Activated CD4-positive, alpha-beta T cell treated with anti-CD3 and anti-CD28 coated beads for 1 hour (primary cell): ENCODE data around the gene VAV3.
"Not testable (repeated sequence)": the region's sequence is repeated elsewhere in the genome, so short reads cannot be mapped to it uniquely, and the experiment has no call there.

Source experiments
- DNase-seq: peaks from one replicate; pipeline ENCODE4 v3.0.0-alpha.2; 2020

The VAV3 gene

GRCh38 chr1:107879927-107880326, 85.1 kb downstream of the VAV3 start:
- no peak for DNase-seq

DNA sequence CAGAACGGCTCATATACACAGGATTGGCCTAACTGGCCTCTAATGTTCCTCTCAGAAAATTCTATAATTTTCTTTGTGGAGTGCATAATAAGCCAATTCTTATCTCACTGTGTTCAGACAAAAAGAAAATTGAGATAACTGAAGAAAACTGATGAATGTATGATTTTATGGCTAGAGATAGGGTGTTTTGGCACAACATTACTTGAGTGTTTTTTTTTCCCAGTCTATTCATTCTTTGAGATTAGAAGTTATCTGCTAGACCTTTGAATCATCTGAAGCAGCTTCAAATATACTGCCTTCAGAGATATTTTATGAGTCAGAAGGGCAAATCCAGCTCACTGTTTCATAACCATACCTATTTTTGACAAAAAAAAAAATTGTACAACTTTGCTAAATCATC, 85.6 kb downstream of the VAV3 start:
- DNase-seq: no peak

GRCh38 chr1:107877745-107878144, 87.2 kb downstream of the VAV3 start:
- no peak for DNase-seq

DNA sequence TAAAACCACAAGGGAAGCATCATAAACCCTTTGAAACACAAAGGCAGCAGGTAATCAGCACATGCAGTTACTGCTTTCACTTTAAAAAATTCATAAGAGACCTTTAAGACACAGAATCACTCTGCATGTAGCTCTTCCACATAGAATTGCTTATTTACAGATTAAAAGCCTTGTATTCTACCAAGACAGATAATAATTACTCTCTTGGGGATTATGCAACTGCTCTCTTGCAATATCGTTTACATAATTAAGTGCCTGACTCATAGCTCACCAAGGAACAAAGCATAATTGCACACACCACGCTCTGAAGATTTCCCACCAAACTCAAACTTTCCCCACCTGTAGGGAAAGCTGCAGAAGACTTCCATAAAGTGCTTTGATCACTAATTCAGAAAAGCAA, 87.9 kb downstream of the VAV3 start:
- no peak for DNase-seq

DNA sequence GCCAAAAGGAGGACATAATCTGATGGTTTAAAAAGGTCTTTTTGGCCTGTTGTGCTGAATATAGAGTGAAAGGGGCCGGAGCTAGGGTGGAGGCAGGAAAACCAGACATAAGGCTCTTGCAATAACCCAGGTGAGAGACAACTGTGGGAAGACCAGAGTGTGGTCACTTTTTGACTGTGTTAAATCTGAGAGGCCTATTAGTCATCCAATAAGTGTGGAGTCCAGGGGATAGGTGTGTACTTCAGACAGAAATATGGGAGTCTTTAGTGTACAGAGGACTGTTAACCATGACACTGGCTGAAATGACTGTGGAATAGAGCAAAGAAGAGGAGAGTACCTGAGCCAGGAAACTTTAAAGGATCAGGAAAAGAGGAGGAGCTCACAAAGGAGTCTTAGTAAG, 89.3 kb downstream of the VAV3 start:
- DNase-seq: no peak

DNA sequence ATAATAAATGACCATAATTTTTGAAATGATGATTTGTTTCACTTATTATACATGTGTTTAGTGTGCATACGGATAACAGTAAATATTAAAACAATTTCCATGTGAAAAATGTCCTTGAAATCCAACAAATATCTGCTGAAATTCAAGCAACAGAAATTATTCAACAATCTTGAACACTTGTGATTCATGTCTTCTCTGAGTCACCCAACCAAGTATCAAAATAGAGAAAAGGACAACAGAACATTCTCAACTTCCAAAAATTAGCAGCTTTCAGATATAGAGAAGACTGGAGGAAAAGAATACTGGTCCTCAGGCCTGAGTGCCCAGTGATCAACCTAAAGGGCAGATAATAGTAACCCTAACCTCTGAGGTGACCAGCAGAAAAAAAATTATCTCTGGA, 90.8 kb downstream of the VAV3 start:
- no peak for DNase-seq

DNA sequence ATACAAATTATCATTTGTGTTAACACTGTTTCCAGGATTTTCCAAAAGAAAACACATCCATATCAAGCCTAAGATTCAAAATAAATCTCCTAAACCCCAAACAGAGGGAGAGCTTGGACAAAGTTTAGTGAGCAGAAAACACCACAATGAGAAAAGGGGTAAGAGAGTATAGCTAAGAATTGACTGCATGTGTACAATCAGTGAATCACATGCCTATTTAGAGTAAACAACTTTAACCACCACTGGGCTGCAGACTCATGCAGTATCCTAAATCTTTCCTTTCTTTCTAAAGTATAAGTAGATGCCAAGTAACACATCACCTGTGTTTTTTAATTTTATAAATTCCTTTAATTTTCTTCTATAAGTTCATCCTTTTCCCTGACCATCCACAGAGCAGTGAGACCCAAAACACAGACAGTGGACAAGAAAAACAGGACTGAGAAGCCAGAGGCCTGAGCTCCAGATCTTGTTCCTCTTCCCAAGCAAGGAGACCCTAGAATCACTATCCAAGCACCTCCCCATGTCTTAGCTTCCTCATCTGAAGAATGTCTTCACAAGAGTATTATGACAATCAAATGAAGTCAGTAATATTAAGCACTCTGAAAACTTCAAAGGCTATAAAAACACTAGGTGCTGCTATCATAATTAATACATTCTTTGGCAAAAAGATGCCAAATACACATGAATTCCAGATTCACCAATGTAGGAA, 93.1 kb downstream of the VAV3 start:
- no peak for DNase-seq

- DNase-seq: no peak
These were observed 93.7 kb downstream of the VAV3 start for GRCh38 chr1:107871259-107871658.

DNA sequence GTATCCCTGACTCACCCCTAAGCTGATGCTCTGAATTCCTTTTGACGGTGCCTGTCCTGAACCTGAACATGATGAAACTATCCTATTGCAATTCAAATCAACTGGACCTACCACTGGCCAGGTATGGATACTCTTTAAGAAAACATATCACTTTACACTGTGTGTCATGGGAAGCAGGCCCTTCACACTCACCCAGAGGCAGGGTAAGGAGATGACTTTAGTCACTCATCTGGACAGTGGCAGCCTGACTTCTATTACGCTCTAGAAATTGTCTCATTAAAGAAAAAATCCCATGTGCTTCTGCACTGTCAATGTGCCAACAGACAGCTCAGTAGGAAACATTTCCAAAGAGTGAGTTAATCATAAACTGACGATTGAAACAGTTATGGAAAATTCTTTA, 94.3 kb downstream of the VAV3 start:
- DNase-seq: no peak

- DNase-seq: no peak
These were observed 97.1 kb downstream of the VAV3 start for GRCh38 chr1:107867897-107868296.

DNA sequence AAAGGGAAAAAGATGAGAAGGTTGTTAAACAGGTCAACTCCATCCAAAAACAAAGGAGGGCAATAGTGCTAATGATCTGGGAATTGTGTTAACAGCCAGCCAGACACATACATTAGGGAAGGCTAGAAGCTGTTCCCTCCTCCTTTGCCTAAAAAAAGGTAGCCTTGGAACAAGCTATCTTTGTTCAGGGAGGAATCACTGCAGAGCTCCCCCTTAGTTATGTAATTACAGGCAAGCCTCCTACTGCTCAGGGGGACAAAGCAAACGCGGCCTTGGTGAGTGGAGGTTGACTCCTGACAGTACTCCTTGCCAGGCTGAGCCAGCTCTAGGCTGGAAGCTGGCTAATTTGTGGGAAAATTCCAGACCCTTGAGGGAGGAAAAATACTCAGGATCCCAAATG, 97.6 kb downstream of the VAV3 start:
- no peak for DNase-seq

DNA sequence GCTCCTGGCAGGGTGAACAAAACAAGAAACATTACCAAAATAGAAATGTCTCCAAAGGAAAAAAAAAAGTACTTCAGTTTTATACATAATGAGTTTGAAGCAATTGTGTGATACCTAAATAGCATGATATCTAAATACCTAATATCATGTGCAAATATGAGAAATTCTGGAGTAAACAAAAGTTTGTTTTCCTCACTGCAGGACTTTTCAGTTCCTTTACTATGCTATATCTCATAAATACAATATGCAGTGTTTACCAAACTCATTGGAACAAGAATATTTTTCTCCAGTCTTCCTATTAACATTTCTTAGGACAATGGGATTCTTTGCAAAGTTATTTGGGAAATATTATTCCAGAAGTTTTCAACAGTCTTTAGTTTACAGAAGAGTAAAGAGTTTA, 98.1 kb downstream of the VAV3 start:
- DNase-seq: no peak

GRCh38 chr1:107865627-107866026, 99.4 kb downstream of the VAV3 start:
- no peak for DNase-seq

GRCh38 chr1:107863342-107863741, 101.6 kb downstream of the VAV3 start:
- no peak for DNase-seq

- DNase-seq: no peak
These were observed 102.9 kb downstream of the VAV3 start for GRCh38 chr1:107862064-107862463.

DNA sequence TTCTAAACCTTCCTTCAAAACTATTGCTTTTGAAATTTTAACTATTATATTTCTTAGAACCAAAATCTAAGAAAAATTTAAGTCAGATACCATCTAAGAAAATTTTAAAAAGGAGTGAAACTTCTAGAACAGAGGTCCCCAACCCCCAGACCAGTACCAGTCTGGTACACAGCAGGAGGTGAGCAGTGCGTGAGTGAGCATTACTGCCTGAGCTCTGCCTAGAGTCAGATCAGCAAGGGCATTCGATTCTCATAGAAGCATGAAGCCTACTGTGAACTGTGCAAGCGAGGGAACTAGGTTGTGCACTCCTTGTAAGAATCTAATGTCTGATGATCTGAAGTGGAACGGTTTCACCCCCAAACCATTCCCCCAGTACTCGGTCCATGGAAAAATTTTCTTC, 106.7 kb downstream of the VAV3 start:
- DNase-seq: no peak

DNA sequence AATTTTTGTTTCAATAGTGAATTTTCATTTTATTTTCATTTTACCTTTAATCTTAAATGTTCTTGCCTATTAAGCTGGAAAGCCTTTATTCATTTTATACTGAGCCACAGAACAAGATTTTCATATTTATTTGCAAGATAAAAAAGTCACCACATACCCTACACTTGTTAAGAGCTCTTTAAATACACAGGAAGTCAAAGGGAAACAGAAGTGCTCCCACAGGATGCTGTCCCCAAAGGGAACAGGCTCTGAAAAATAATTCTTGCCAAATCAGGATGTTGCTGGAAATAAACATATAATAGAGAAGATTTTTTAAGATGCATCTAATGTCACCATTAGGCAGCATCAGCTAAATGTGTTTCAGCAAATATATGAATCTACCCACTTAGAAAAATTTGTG, 113.6 kb downstream of the VAV3 start:
- DNase-seq: no peak

DNA sequence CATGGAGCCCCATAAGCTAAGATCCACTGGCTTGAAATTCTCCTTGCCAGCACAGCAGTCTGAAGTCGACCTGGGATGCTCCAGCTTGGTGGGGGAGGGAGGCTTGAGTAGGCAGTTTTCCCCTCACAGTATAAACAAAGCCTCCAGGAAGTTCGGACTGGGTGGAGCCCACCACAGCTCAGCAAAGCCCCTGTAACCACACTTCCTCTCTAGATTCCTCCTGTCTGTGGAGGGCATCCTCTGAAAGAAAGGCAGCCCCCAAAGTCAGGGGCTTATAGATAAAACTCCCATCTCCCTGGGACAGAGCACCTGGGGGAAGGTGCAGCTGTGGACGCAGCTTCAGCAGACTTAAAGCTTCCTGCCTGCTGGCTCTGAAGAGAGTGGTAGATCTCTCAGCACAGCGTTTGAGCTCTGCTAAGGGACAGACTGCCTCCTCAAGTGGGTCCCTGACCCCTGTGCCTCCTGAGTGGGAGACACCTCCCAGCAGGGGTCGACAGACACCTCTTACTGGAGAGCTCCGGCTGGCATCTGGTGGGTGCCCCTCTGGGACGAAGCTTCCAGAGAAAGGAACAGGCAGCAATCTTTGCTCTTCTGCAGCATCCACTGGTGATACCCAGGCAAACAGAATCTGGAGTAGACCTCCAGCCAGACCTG, 120.3 kb downstream of the VAV3 start:
- not testable (repeated sequence) for DNase-seq

GRCh38 chr1:107843989-107844388, 121.0 kb downstream of the VAV3 start:
- no peak for DNase-seq

DNA sequence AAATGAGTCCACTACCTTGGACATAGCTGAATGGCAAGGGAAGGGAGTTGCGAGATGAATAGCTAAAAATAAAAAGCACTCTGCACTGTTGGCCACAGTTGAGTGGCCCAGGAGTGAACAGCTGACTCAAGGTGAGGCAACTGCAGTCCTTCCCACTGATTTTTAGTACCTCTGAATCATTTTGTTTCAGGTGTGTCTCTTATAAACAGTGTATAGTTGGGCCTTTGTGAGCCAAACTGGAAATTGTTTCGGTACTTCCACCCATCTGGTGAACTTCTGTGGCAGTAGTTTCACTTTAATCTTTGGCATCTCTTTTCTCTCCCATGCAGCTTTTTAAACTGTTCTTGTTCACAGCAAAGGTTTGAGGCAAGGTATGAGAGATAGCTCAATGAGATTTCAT, 122.7 kb downstream of the VAV3 start:
- DNase-seq: no peak

DNA sequence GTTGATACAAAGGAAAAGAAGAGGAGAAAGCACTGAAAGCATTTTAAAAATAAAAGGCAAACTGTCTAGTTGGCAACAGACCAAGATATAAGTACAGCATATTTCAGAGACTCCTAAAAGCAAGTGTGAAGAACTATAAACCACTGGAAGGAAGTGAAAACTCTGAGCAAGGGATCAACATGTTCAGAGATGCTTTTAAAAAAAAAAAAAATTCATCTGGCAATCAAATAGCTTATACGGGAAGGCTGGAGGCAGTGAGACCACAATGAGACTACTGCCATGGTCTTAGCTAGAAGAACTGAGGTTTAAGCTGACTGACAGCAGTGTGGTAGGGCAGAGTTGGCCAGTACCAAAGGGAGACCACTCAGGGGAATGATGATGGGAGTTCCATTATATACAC, 124.3 kb downstream of the VAV3 start:
- no peak for DNase-seq

- no peak for DNase-seq
These were observed 126.9 kb downstream of the VAV3 start for GRCh38 chr1:107838056-107838455.

- DNase-seq: no peak
These were observed 129.8 kb downstream of the VAV3 start for GRCh38 chr1:107835151-107835670.

GRCh38 chr1:107833061-107833460, 131.9 kb downstream of the VAV3 start:
- DNase-seq: no peak

GRCh38 chr1:107831921-107832320, 133.1 kb downstream of the VAV3 start:
- DNase-seq: no peak
